ENCODE data around the gene CWC22.

DNA sequence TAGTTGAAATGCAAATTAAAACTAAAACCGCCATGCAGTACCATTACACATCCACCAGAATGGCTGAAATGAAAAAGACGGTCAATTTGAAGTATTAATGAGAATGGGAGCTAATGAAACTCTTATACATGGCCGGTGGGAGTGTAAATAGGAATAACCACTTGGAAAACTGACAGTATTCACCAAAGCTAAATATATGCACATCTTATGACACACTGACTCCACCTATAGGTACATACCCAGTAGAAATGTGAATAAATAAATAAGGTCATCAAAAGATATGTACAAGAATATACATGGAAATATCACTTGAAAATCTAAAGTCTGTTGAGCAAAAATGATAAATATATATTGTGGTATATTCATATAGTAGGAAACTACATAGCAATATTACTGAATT is 57.7 kb downstream of the CWC22 start:
- TF ChIP-seq, protein P1, sequence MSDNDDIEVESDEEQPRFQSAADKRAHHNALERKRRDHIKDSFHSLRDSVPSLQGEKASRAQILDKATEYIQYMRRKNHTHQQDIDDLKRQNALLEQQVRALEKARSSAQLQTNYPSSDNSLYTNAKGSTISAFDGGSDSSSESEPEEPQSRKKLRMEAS (CRISPR knock-in tag; IDR thresholded peaks at IDR 0.05) = no peak
- TF ChIP-seq, protein P2, sequence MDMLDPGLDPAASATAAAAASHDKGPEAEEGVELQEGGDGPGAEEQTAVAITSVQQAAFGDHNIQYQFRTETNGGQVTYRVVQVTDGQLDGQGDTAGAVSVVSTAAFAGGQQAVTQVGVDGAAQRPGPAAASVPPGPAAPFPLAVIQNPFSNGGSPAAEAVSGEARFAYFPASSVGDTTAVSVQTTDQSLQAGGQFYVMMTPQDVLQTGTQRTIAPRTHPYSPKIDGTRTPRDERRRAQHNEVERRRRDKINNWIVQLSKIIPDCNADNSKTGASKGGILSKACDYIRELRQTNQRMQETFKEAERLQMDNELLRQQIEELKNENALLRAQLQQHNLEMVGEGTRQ (CRISPR knock-in tag; IDR thresholded peaks at IDR 0.05) = no peak
- TF ChIP-seq JUN (CRISPR knock-in tag; IDR thresholded peaks at IDR 0.05) (no peak), ESRRA (CRISPR knock-in tag; IDR thresholded peaks at IDR 0.05; ENCODE audit: borderline replicate concordance) (no peak), FOXJ3 (CRISPR knock-in tag; IDR thresholded peaks at IDR 0.05; ENCODE audit: borderline replicate concordance) (no peak), GTF2I (CRISPR knock-in tag; conservative IDR thresholded peaks at IDR 0.05) (no peak), FOXK1 (CRISPR knock-in tag; IDR thresholded peaks at IDR 0.05) (no peak), CREB1 (CRISPR knock-in tag; IDR thresholded peaks at IDR 0.05) (no peak), NR3C1 (CRISPR knock-in tag; conservative IDR thresholded peaks at IDR 0.05; ENCODE audit: low read depth) (no peak), TCF7 (CRISPR knock-in tag; IDR thresholded peaks at IDR 0.05; ENCODE audit: low read depth) (no peak), TEAD4 (CRISPR knock-in tag; IDR thresholded peaks at IDR 0.05) (no peak)
- TF ChIP-seq, protein P3, sequence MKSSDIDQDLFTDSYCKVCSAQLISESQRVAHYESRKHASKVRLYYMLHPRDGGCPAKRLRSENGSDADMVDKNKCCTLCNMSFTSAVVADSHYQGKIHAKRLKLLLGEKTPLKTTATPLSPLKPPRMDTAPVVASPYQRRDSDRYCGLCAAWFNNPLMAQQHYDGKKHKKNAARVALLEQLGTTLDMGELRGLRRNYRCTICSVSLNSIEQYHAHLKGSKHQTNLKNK (CRISPR knock-in tag; IDR thresholded peaks at IDR 0.05) = no peak
- TF ChIP-seq, protein P4, sequence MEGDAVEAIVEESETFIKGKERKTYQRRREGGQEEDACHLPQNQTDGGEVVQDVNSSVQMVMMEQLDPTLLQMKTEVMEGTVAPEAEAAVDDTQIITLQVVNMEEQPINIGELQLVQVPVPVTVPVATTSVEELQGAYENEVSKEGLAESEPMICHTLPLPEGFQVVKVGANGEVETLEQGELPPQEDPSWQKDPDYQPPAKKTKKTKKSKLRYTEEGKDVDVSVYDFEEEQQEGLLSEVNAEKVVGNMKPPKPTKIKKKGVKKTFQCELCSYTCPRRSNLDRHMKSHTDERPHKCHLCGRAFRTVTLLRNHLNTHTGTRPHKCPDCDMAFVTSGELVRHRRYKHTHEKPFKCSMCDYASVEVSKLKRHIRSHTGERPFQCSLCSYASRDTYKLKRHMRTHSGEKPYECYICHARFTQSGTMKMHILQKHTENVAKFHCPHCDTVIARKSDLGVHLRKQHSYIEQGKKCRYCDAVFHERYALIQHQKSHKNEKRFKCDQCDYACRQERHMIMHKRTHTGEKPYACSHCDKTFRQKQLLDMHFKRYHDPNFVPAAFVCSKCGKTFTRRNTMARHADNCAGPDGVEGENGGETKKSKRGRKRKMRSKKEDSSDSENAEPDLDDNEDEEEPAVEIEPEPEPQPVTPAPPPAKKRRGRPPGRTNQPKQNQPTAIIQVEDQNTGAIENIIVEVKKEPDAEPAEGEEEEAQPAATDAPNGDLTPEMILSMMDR (IDR thresholded peaks at IDR 0.05) = no peak
- TF ChIP-seq, protein P5, sequence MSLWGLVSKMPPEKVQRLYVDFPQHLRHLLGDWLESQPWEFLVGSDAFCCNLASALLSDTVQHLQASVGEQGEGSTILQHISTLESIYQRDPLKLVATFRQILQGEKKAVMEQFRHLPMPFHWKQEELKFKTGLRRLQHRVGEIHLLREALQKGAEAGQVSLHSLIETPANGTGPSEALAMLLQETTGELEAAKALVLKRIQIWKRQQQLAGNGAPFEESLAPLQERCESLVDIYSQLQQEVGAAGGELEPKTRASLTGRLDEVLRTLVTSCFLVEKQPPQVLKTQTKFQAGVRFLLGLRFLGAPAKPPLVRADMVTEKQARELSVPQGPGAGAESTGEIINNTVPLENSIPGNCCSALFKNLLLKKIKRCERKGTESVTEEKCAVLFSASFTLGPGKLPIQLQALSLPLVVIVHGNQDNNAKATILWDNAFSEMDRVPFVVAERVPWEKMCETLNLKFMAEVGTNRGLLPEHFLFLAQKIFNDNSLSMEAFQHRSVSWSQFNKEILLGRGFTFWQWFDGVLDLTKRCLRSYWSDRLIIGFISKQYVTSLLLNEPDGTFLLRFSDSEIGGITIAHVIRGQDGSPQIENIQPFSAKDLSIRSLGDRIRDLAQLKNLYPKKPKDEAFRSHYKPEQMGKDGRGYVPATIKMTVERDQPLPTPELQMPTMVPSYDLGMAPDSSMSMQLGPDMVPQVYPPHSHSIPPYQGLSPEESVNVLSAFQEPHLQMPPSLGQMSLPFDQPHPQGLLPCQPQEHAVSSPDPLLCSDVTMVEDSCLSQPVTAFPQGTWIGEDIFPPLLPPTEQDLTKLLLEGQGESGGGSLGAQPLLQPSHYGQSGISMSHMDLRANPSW (CRISPR knock-in tag; conservative IDR thresholded peaks at IDR 0.05; ENCODE audit: low read depth) = no peak

Data from WTC11 (cell line).